GM12873 (cell line): ENCODE results near the gene SUSD3.

Experiments
- CTCF ChIP-seq: IDR thresholded peaks from 2 replicates; pipeline ENCODE4 v1.5.1; 2012; ENCODE audit warnings: low read depth, mild to moderate bottlenecking, moderate library complexity, low read length, control low read depth; ENCODE audit not compliant: insufficient read depth; ENCODE audit errors: missing control alignments

SUSD3 gene

GRCh38 chr9:93128011-93128714, 69.7 kb downstream of the SUSD3 start:
- no peak for TF ChIP-seq CTCF

GRCh38 chr9:93128715-93129224, 70.3 kb downstream of the SUSD3 start:
- TF ChIP-seq CTCF = no peak

- TF ChIP-seq CTCF = no peak
These were observed 70.8 kb downstream of the SUSD3 start for GRCh38 chr9:93129286-93129685.

- no peak for TF ChIP-seq CTCF
These were observed 71.4 kb downstream of the SUSD3 start for GRCh38 chr9:93129691-93130500.

GRCh38 chr9:93130861-93131481, 72.5 kb downstream of the SUSD3 start:
- no peak for TF ChIP-seq CTCF

GRCh38 chr9:93131599-93132286, 73.2 kb downstream of the SUSD3 start:
- TF ChIP-seq CTCF = no peak
